NCI-H2107 treated with DMSO at 0.1 percent for 48 hours (cell line): ENCODE results near the gene CRB3.
A peak's percentile ranks its signal among the peaks of the same experiment; 100 is the strongest.
"Not testable (repeated sequence)": the region's sequence is repeated elsewhere in the genome, so short reads cannot be mapped to it uniquely, and the experiment has no call there.

Experiments used
- DNase-seq: peaks from one replicate; lab custom pipeline; 2025; ENCODE audit not compliant: unreplicated experiment; lab: John Stamatoyannopoulos, UW

CRB3 gene

DNA sequence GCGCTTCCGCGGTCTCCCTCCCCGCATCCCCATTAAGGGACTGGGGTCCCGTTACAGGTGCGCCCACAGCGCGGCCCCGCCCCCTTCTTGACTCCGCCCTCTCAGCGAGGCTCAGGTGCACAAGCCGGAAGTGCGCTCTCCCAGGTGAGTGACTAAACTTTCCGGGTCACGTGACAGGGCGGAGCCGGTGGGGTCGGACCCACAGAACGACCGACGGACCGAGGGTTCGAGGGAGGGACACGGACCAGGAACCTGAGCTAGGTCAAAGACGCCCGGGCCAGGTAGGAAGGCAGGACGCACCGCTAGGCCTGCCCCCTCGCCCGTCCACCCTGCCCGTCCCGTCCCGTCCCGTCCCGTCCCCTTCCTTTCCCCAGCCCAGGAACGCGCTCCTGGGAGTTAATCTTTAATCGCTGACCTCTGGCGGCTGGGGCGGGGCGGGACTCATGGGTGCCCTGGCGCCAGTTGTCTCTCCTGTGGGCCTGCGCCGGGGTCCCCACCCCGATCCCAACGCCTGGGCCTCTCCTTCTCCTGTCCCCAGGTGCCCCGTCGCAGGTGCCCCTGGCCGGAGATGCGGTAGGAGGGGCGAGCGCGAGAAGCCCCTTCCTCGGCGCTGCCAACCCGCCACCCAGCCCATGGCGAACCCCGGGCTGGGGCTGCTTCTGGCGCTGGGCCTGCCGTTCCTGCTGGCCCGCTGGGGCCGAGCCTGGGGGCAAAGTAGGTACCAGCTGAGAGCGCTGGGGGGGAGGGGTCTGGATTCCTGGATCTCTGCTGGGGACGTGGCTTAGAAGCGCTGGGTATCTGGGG, at the start of gene CRB3:
Gene CRB3 (plus strand): TSS at position 202 of the 804 bp plus-strand sequence. CDS start 431 bp downstream, at position 633.
- no peak for DNase-seq

- DNase-seq: no peak
Observed at GRCh38 chr19:6414793-6415590, 49.1 kb upstream of the CRB3 start.

DNA sequence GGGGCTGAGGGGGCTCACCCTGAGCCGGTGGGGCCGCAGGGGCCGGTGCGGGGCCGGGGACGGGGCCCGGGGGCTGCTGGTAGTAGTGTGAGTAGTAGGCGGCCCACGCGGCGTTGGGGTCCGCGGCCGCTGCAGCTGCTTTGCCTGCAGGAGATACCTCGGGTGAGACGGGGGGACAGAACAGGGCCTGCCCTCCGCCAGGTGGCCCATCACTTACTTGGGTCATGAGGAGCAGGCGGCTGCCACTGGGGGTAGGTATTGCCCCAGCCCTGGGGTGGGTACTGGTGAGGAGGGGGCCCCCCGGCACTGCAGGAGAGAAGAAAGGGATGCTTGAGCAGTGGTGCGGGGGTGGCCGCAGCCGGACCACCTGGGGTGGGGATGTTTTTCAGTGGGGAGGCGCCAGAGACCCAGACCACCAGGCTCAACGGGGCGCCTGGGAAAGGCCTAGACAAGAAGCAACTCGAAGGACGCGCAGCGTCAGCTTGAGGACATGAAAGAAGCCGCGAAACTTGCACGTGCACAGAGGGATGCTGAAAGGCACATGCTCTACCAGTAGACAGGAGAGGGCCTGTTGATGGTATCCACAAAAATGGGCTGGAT, 48.4 kb upstream of the CRB3 start:
- no peak for DNase-seq

DNA sequence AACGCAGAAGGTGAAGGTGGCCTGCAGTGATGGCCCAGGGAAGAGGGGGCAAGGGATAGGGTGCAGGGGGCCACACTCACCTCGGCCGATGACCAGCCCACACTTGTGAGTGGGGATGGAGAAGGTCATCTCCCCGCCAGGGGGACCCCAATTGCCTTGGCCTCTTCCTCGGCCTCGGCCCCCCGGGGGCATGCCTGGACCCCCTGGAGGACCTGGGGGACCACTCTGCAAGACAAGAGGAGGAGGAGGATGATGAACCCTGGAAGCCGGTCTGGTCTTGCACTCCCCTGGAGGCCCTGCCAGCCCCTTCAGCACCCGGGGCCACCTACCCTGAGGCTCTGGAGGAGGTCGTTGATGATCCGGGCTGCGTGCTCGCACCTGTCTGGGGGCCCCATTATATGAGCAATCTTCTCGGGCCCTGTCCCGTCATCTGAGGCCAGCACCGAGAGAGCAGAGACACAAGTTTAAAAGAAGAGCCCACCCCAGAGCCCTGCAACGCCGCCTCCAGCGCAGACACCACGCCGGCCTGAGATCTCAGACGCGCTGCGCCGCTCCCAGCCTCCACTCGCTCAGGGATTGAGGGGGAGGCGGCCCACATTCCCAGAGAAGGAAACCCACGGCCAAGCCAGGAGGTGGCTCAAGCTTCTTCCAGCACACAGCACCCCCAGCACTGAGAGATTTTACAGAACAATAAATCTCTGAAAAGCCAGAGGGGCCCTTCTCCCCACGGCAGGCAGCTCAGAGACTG, 47.2 kb upstream of the CRB3 start:
- DNase-seq: no peak

DNA sequence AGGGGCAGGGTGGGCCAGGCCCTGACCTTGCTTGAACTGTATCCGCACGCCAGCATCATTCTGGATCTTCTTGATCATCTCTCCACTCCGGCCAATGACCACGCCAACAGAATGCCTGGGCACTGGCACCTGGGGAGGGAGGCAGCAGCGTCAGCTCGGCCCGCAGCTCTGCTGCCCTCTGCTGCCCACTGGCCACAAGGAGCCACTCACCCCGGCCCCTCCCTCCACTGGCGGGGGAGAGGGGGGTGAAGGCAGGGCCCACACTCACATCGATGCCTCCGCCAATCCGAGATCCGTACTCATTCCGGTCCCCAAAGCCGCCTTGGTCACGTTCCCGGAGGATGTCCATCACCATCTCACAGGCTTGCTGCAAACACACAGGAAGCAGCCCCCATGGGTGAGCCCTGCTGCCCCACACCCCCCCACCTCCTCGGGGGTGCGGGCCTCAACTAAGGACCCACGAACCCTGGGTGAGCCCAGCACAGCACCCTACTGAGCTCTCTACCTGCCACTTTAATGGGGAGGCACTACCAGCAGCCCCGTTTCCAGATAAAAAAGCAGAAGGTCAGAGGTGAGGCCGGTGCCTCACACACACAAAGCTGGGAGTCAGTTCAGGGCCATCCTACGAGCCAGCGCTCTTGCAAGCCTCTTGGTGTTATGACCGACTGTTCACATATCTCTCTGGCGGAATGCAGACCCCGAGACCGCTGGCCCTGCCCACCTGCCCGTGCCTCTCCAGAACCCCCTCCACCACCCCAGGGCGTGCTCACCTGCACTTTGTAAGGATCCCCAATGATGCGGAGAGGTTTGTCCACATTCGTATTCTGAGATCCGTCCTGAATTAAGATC, 46.1 kb upstream of the CRB3 start:
- DNase-seq: no peak

DNA sequence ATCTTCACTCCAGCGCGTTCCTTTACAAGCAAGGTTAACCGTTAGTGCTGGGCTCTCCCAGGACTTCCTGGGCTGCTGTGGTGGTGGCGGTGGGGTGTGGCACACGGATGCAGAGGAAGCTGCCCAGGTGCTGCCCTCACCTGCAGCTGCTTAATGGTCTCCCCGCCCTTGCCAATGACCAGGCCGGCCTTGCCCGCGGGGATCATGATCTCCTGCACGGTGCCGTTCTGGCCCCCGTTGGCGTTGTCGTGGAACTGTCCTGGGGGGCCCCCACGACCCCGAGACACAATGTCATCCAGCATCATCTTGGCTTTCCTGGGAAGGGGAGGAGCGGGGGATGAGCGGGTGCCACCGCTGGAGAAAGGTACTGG, 45.5 kb upstream of the CRB3 start:
- no peak for DNase-seq

DNA sequence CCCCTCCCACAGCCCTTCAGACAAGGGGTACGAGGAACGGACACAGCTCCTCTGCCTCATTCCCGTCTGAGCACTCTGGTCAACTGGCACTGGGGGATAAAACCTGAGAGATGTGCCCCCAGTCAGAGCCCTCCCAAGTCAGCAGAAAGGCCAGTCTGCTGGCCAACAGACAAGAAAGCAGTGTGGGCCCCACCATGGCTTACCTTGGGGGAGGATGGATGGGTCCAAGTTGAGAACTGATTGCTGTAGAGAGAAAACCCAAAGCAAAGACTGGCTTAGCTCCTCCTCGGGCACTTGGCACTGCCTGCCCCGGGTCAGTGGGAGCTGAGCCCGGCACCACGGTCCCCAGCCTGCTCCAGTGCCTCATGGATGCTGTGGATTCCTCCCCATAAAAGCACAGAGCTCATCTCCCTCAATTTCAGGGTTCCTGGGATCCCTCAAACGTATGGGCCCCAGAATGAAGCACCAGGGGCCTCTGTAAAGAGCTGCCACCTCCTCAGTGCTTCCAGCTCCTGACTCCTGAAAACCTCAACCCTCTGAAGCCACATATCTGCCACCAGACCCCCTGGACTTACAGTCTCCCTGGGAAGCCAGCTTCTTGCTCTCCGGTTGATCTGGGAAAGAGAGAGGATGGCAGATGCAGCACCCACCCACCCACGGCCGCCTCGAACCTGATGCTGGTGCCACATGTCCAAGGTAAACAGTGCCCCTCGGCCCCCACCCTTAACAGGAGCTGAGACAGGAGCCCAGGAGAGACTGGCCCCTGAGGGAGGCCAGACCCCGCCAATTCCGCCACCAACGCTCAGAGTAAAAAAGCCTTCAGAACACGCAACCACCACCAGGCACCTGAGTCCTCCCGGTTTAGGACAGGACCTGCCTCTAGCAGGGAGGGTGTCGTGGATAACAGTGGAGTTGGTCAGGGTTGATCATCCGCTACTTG, 42.7 kb upstream of the CRB3 start:
- DNase-seq: no peak

DNA sequence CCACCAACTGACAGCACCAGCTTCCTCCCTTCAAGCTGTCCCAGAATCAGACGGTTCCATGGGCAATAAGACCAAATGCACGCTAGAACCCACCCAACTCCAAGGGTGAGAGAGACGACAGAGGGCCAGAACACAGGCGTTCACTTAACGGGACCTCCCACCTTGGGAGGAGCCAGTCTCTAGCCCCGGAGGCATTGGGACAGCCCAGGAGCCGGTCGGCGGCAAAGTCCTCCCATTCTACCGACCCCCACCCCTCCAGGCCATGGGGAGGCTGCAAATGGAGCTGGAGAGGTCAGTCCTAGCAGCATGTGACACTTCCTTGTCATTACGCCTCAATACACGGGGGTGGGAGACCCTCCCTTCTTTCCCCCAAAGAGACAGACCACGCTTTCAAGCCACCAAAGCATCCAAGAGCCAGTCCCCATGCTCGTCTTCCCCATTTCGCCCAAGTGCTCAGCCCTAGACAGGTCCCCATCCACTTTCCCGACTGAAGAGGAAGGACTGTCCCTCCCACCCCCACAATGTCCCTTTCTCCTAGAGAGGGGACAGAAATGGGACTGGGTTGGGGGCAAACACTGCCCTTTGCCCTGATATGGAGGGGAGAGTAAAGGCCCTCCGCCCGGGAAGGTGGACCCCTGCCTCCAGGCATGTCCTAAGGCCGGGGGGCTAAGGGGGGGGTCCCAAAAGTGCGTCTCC, 40.4 kb upstream of the CRB3 start:
- DNase-seq: no peak

GRCh38 chr19:6424195-6424938, 39.7 kb upstream of the CRB3 start, which contains the start of gene KHSRP:
Gene KHSRP (minus strand): TSS chr19:6424811. CDS start chr19:6424701, 110 bp downstream.
- DNase-seq: no peak

DNA sequence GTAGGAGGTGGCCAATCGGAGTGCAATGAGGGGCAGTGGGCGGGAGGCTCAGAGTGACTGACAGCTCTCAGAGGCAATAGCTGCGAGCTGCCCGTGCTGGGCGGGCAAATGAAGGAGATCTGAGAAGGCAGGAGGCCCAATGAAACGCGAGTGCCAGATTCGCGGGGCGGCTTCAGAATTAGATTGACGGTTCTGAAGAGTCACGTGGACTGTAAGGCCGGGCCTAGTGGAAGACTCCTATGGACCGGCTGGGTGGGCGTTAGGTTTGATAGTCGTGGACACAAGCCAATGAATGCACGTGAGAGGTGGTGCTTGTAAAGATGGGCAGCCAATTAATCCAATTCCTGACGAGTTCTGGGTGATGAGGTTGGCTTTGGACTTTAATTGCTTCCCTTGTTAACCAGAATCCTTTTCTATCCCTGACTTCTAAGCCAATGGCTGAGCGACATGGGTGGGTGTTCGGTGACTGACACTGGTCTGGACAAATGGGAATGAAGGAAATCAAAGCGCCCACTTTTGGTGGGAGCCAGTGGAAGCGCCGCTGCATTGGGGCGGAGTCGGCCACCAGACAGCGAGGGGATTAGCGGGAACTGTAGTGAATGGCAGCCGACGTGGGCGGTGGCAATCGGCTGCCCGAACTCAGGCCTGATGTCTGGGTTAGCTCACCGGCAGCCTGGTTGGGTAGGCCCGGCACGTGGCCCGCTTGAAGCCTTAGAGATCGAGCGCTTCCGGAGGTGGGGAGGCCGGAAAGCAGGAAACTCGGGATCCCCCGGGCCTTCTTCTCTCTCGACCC, 38.9 kb upstream of the CRB3 start:
- peak; percentile 99 for DNase-seq

DNA sequence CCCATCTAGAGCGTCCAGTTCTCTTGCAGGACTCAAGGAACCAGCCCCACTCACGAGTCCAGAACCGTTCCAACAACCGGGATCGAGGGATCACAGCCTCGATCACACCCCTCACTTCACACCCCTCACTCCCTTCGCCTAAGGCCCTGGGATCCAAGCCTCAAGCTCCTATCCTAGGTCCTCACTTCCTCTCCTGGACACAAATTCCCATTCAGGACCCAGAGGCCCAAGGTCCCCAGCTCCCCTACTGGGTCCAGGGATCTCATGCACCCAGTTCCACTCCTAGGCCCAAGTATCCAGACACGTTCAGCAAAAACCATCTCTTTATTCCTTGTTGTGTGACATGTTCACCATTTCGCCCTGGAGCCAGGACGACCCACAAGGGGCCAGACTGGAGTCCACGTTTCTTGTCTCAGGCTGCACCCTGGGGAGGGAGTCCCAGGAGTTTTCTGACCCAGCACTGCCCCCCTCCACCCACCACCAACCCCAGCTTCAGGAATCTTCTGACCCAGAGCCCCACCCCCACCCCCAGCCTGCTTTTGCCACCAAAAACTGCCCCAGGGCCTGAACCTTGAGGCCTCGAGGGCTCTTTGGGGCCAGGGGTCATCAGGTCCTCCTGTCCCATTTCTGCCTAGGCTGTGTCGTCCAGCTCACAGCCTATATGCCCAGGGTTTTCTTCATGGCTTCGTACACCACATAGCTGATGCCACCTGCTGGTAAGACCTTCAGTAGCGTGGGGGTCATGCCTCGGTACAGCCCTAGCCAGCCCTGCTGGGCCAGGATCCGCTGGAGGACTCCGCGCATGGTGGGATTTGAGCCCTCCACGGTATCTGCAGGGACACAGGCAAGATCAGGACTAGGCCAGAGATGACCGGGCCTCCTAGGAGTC, 38.1 kb upstream of the CRB3 start:
- no peak for DNase-seq

- DNase-seq: no peak
Observed at GRCh38 chr19:6427131-6427530, 36.9 kb upstream of the CRB3 start.

DNA sequence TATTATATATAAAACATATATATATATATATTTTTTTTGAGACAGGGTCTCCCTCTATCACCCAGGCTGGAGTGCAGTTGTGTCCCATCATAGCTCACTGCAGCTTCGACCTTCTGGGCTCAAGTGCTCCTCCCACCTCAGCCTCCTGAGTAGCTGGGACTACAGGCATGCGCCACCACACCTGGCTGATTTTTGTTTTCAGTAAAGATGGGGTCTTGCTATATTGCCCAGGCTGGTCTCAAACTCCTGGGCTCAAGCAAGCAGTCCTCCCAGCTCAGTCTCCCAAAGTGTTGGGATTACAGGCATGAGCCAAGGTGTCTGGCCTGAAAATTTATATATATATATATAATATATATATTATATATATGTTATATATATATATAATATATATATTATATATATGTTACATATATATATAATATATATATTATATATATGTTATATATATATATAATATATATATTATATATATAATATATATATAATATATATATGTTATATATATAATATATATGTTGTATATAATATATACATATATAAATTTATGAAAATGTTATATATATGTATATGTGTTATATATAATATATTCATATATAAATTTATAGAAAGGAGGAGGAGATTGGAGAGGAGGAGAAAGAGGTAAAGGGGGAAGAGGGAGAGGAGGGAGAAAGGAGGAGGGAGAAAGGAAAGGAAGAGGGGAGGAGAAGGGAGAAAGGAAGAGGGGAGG, 35.2 kb upstream of the CRB3 start:
- DNase-seq: not testable (repeated sequence)

GRCh38 chr19:6429419-6430221, 34.5 kb upstream of the CRB3 start:
- no peak for DNase-seq

- DNase-seq: no peak
Observed at GRCh38 chr19:6431891-6432290, 32.2 kb upstream of the CRB3 start.
